ENCODE measurements around the gene DYNLT2. TPM values are rescaled to one million over a fixed set of nuclear protein-coding genes. Genes with fewer than 3 reads are reported as not detected.

The DYNLT2 gene
- total and polyA plus RNA-seq, 2 of the 13 experiments (the other 11 are each of a cell fraction or from before 2014, with no cell fraction given), result 2.1 to 4.3 TPM

- TF ChIP-seq HMGXB3 (CRISPR knock-in tag; IDR thresholded peaks at IDR 0.05; ENCODE audit: borderline replicate concordance) (no peak; the same call in 1 of the 2 replicates), ZNF644 (CRISPR knock-in tag; IDR thresholded peaks at IDR 0.05; ENCODE audit: low read depth) (no peak), MATR3 (CRISPR knock-in tag; IDR thresholded peaks at IDR 0.05) (no peak), DRAP1 (CRISPR knock-in tag; IDR thresholded peaks at IDR 0.05) (no peak), ZNF251 (CRISPR knock-in tag; IDR thresholded peaks at IDR 0.05) (0 out of 2 replicates have a peak, but pooled peaks have one; percentile 33), TP53 (CRISPR knock-in tag; conservative IDR thresholded peaks at IDR 0.05) (0 out of 2 replicates have a peak, but pooled peaks have one; percentile 28), MEIS1 (CRISPR knock-in tag; IDR thresholded peaks at IDR 0.05; ENCODE audit: borderline replicate concordance) (peak; percentile 64), PHF21A (CRISPR knock-in tag; IDR thresholded peaks at IDR 0.05) (peak; percentile 93), SOX5 (CRISPR knock-in tag; IDR thresholded peaks at IDR 0.05; ENCODE audit: borderline replicate concordance) (peak; percentile 83), GABPB1 (CRISPR knock-in tag; IDR thresholded peaks at IDR 0.05) (no peak; the same call in none of the 2 replicates), HDAC6 (IDR thresholded peaks at IDR 0.05; ENCODE audit: low read depth, low read length) (no peak), ZNF280D (CRISPR knock-in tag; IDR thresholded peaks at IDR 0.05) (peak; percentile 71; the same call in 1 of the 2 replicates)
These were observed 49.5 kb upstream of the DYNLT2 start (continued) for GRCh38 chr6:169800668-169801395.

All from HepG2 (cell line).